ENCODE measurements around the gene NHLRC4. TPM values are rescaled to one million over a fixed set of nuclear protein-coding genes. Genes with fewer than 3 reads are reported as not detected.

NHLRC4 gene
- 0.40 and 0.48 TPM in 2 replicates for total RNA-seq (2016; rRNA removed; fragmentation: Illumina TruSeq; extraction: Trizol)
- not detected in 2 replicates for total RNA-seq (2016; cell fraction: cytosol; rRNA removed; fragmentation: Illumina TruSeq; extraction: Trizol; ENCODE audit: low read depth)
- total RNA-seq (2016; cell fraction: insoluble cytoplasmic fraction; rRNA removed; fragmentation: Illumina TruSeq; extraction: Trizol) = 0.33 and 0.45 TPM in 2 replicates
- 0.10 and 0.22 TPM in 2 replicates for total RNA-seq (2016; cell fraction: membrane; rRNA removed; fragmentation: Illumina TruSeq; extraction: Trizol)
- total RNA-seq (2016; cell fraction: nucleus; rRNA removed; fragmentation: Illumina TruSeq; extraction: Trizol) = 0.22 TPM in 1 of 2 replicates, not detected in the other
- polyA plus RNA-seq (2011; rRNA removed) = 0.59 and 1.1 TPM in 2 replicates
- polyA plus RNA-seq (2011; cell fraction: cytosol; rRNA removed) = 0.71 and 1.2 TPM in 2 replicates
- 1.3 and 1.7 TPM in 2 replicates for polyA plus RNA-seq (2011; cell fraction: nucleus; rRNA removed)
- polyA plus RNA-seq (2012) = 1.4 and 1.5 TPM in 2 replicates
- 0.09 TPM in 1 of 2 replicates, not detected in the other for polyA plus RNA-seq (2016; cell fraction: cytosol; fragmentation: Illumina TruSeq; extraction: Trizol; ENCODE audit: low read depth)
- polyA plus RNA-seq (2016; cell fraction: insoluble cytoplasmic fraction; fragmentation: Illumina TruSeq; extraction: Trizol; ENCODE audit: low read depth) = 0.26 TPM in 2 replicates
- not detected in 2 replicates for polyA plus RNA-seq (2016; cell fraction: membrane; fragmentation: Illumina TruSeq; extraction: Trizol; ENCODE audit: low read depth)
- polyA plus RNA-seq (2016; cell fraction: nucleus; fragmentation: Illumina TruSeq; extraction: Trizol; ENCODE audit: insufficient read depth, low read depth) = not detected in 2 replicates
- 1.4 TPM in 1 of 2 replicates, not detected in the other for polyA minus RNA-seq (2011; rRNA and poly(A)+ RNA removed; ENCODE audit: low replicate concordance)
- polyA minus RNA-seq (2011; cell fraction: cytosol; rRNA and poly(A)+ RNA removed) = 0.40 and 0.88 TPM in 2 replicates
- 0.13 and 0.25 TPM in 2 replicates for polyA minus RNA-seq (2011; cell fraction: nucleus; rRNA and poly(A)+ RNA removed)
- percentile 21 among the genes with signal in this experiment for Bru-seq, nascent RNA
- BruChase-seq, experiment 1, labeled RNA remaining after a 6-hour chase = percentile 15 among the genes with signal in this experiment
- percentile 30 among the genes with signal in this experiment for BruChase-seq, experiment 2, labeled RNA remaining after a 2-hour chase
- long read RNA-seq, experiment 1 = 0 reads
- long read RNA-seq, experiment 2, partial matches to known transcripts = 0 of 5 reads
- long read RNA-seq, experiment 2, other reads (novel, unspliced or antisense) = 0 of 5 reads

- Histone ChIP-seq H3K4me2 (ENCODE audit: low read depth, low read length) (peak within 1 kb of the TSS; percentile 91), H3K36me3 (replicated peaks in 1 of 2; ENCODE audit: control insufficient read depth in 1 of 2, insufficient read depth in 2 of 2, low read length in 2 of 2) (0 out of 5 replicates have a peak, but pooled peaks cover 0 to under 1% of the 10 kb centered on the region in 2 experiments), H4K20me1 (ENCODE audit: insufficient read depth, low read length) (no peaks in the 10 kb centered on the region), H3K27ac (ENCODE audit: extremely low read length, insufficient read depth, low read length) (no peak within 1 kb of the TSS), H3K27me3 (ENCODE audit: control insufficient read depth in 1 of 2, insufficient read depth in 2 of 2, low read length in 2 of 2) (peaks cover 11 to 42% of the 10 kb centered on the region in 2 experiments), H3K9me3 (ENCODE audit: low read length) (no peaks in the 10 kb centered on the region), H3K79me2 (ENCODE audit: insufficient read depth, low read length) (peaks cover 7% of the 10 kb centered on the region), H3K4me1 (ENCODE audit: insufficient read depth, low read length) (peaks cover 65% of the 10 kb centered on the region), H3K9ac (ENCODE audit: insufficient read depth, low read depth, low read length) (peak within 1 kb of the TSS; percentile 40; the same call in 1 of the 2 replicates), H3K4me3 (replicated peaks in 1 of 3; ENCODE audit: insufficient read depth in 1 of 3, low read depth in 2 of 3, low read length in 3 of 3) (peak within 1 kb of the TSS; percentile 55 to 92 (median 65); a peak in 5 of 6 replicates), H2AFZ (ENCODE audit: low read length) (no peak within 1 kb of the TSS)
- ATAC-seq (peak; percentile 27), DNase-seq (ENCODE audit: low spot score) (peak; percentile 50), FAIRE-seq (no peak)
- WGBS (ENCODE audit: low lambda C conversion rate) = 8% methylated on average over 7 of the region's 26 CpGs
- no TSS peak for BruUV-seq (replicated peaks)
- CTCF ChIA-PET (ENCODE audit: low intra/inter-chr PET ratio, low total read pairs) = no interaction called here
- intact Hi-C loops (cut with micrococcal nuclease; ENCODE audit: unreplicated experiment) (loop anchor here (5.0 kb wide), 1 partner anchor 34 kb away; no protein-coding TSS in a partner anchor), in situ Hi-C loops (cut with HindIII; ENCODE audit: extremely low pct_ligation_motif_present, low pct_unique_long_range_greater_than_20kb) (no loop called here)
- POLR2A ChIA-PET = interaction anchor here (1.0 to 1.4 kb wide), 4 partner anchors 9 to 166 kb away, joined by 3 to 10 read pairs (median 4); no protein-coding TSS in a partner anchor
- TF ChIP-seq LBX2 (CRISPR knock-in tag; IDR thresholded peaks at IDR 0.05; ENCODE audit: borderline replicate concordance) (0 out of 2 replicates have a peak, but pooled peaks have one; percentile 50), ZBTB40 (IDR thresholded peaks at IDR 0.05) (no peak), ZBTB40 (CRISPR knock-in tag; IDR thresholded peaks at IDR 0.05) (no peak), SAP130 (CRISPR knock-in tag; IDR thresholded peaks at IDR 0.05; ENCODE audit: low read depth) (peak; percentile 75), SOX13 (IDR thresholded peaks at IDR 0.05) (no peak), SOX13 (CRISPR knock-in tag; conservative IDR thresholded peaks at IDR 0.05 in 1 of 2, IDR thresholded peaks at IDR 0.05 in 1 of 2) (no peak), NFIB (CRISPR knock-in tag; IDR thresholded peaks at IDR 0.05; ENCODE audit: borderline replicate concordance) (no peak)
Observed at GRCh38 chr16:566475-567372, at the start of gene NHLRC4. Gene NHLRC4, plus strand, starts transcription at chr16:567005. Its CDS starts 1,043 bp downstream, at chr16:568048.
